IPS-20b (cell line): ENCODE measurements around the gene JADE2.
"Not testable (repeated sequence)": the region's sequence is repeated elsewhere in the genome, so short reads cannot be mapped to it uniquely, and the experiment has no call there.

Source experiments
- H3K27ac ChIP-seq: one replicate; pipeline ENCODE4 v1.5.1; 2013; ENCODE audit warnings: low read length
- H3K27me3 ChIP-seq: 2 replicates; pipeline ENCODE4 v1.6.1; 2013; ENCODE audit warnings: mild to moderate bottlenecking, low read length, inconsistent platforms; ENCODE audit not compliant: insufficient read depth
- H3K36me3 ChIP-seq: 2 replicates; pipeline ENCODE4 v1.6.1; 2013; ENCODE audit warnings: low read depth, mild to moderate bottlenecking, inconsistent platforms, low read length, moderate library complexity; ENCODE audit not compliant: insufficient read depth
- H3K4me1 ChIP-seq: 2 replicates; pipeline ENCODE4 v1.6.1; 2013; ENCODE audit warnings: mild to moderate bottlenecking, control low read depth, inconsistent platforms, low read length, moderate library complexity; ENCODE audit not compliant: insufficient read depth
- H3K4me3 ChIP-seq: 2 replicates; pipeline ENCODE4 v1.5.1; 2013; ENCODE audit warnings: mild to moderate bottlenecking, low read length, inconsistent platforms
- H3K9ac ChIP-seq: 2 replicates; pipeline ENCODE4 v1.6.1; 2013; ENCODE audit warnings: low read depth, mild to moderate bottlenecking, inconsistent platforms, low read length, moderate library complexity
- H3K9me3 ChIP-seq: 2 replicates; pipeline ENCODE4 v1.6.1; 2013; ENCODE audit warnings: mild to moderate bottlenecking, low read depth, low read length, inconsistent platforms; ENCODE audit not compliant: insufficient read depth

Gene JADE2

DNA sequence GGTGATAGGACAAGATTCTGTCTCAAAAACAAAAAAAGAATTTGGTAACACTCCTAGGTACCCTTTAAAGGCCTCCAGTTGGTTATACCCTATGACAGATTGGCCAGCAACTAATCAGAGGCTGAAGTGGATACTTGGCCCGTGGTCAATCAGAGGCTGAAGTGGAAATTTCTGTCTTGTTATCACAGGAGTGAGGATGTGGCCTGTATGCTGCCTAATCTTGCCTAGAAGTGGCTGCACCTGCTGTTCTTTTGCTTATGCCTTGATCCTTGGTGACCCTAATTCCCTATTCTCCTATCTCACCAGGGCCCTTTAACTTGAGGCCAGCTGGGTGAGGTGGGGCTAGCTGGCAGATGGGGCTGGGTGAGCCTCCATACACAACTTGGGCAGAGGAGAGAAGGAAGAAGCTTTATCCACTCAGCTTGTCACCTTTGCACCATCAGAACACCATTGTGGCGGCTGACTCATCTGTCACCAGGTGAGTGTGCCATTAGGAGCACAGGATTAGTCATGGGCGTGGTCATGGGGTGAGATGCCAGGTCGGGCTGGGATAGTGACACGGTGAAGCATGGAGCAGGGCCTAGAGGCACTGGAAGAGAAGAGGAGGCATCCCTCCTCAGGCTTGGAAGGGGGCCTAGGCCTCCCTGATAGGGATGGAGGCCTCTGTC, 65.7 kb downstream of the JADE2 start:
- Histone ChIP-seq H3K27ac (no peak overlapping the region), H3K36me3 (no peaks in the 10 kb centered on the region), H3K4me1 (peaks cover 33% of the 10 kb centered on the region), H3K4me3 (no peak overlapping the region), H3K27me3 (no peaks in the 10 kb centered on the region), H3K9ac (no peak overlapping the region; the same call in 1 of the 2 replicates), H3K9me3 (no peaks in the 10 kb centered on the region)

DNA sequence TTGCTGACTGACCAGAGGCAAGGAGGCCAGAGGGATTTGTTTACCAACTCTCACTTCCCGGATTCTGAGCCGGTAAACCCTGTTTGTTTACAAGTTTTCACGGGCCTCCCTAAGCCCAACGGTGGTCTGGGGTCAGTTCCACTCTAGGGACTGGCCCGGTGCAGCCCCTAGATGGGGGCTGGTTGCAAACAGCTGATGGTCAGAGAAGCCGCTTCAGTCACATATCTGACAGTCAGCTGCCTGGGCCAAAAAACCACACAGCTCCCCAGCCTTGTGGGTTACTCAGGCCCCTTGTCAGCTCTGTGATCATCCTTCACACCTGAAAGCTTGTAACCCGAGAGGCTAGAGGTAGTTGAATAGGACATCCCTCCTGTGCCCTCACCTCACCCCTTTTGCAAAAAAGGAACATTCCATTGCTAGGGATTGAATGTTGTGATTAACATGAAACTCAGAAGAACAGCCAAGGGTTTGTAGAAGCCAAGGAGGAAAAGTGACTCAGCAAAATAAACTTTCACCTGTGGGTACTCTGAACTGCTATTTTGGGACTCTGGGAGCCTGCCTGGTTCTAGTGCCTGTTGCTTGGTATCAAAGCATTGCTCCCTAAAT, 66.8 kb downstream of the JADE2 start:
- H3K4me1 ChIP-seq: peaks cover 30% of the 10 kb centered on the region
- peak overlapping the region; percentile 55 for H3K9ac ChIP-seq
- H3K4me3 ChIP-seq: peak overlapping the region; percentile 39; the same call in 1 of the 2 replicates
- H3K27ac ChIP-seq: peak overlapping the region; percentile 55
- H3K36me3 ChIP-seq: no peaks in the 10 kb centered on the region
- no peaks in the 10 kb centered on the region for H3K27me3 ChIP-seq
- H3K9me3 ChIP-seq: no peaks in the 10 kb centered on the region

- H3K36me3 ChIP-seq: no peaks in the 10 kb centered on the region
- no peak overlapping the region for H3K27ac ChIP-seq
Measured at GRCh38 chr5:134594336-134594735, 68.9 kb downstream of the JADE2 start.

DNA sequence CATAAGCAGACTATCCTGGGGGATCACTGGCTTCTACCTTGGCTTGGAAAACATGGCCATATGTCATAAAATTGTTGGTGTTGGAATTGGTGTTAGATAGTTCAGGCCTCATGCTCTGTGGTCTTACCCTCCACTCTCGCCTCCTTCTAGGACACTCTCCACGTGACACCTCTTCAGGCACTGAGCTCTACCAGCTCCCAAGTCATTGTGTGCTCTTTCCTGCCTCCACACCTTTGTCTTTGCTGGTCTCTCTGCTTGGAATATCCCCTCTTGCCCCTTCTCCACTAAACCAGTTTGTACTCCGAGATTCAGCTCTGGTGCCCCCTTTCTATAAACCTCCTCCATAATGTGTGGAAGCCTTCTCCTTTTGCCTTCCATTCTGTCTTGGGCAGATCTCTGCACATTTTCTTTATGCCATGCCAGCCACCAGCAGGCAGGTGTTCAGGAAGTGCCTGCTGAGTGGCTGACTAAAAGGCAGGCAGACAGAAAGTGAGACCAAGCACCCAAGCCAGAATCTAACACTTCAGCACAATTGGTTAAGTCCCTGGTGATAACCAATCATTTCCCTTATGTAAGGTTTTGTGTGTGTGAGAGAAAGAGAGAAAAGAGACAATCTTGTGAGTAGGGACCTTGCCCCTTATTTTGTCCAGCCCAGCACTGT, 69.5 kb downstream of the JADE2 start:
- peaks cover 30% of the 10 kb centered on the region for H3K4me1 ChIP-seq
- H3K27me3 ChIP-seq: no peaks in the 10 kb centered on the region
- H3K27ac ChIP-seq: no peak overlapping the region
- H3K36me3 ChIP-seq: no peaks in the 10 kb centered on the region
- H3K9me3 ChIP-seq: no peaks in the 10 kb centered on the region
- H3K9ac ChIP-seq: no peak overlapping the region
- H3K4me3 ChIP-seq: no peak overlapping the region

More at GRCh38 chr5:134594336-134594735, 68.9 kb downstream of the JADE2 start:
- H3K9me3 ChIP-seq: no peaks in the 10 kb centered on the region
- H3K27me3 ChIP-seq: no peaks in the 10 kb centered on the region
- H3K9ac ChIP-seq: no peak overlapping the region
- H3K4me1 ChIP-seq: peaks cover 30% of the 10 kb centered on the region
- H3K4me3 ChIP-seq: no peak overlapping the region

DNA sequence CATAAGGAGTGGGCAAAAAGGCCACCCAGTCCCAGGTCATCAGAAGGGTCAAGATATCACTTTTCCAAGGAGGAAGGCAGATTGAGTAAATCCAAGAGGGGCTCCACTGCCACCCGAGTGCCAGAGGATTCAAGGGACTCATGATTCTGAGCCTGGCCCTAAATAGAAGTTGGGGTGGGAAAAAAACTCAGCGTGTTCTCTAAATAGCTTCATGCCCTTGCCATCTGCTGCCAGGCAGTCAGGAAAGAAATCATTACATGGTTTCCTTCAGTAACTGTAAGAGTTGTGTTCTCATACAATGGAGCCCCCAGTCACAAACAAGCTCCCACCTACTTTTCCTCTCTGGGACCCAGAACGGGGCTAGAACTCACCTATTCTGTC, 70.0 kb downstream of the JADE2 start:
- Histone ChIP-seq H3K27ac (no peak overlapping the region), H3K4me3 (no peak overlapping the region), H3K9me3 (no peaks in the 10 kb centered on the region), H3K36me3 (no peaks in the 10 kb centered on the region), H3K4me1 (peaks cover 30% of the 10 kb centered on the region), H3K9ac (no peak overlapping the region), H3K27me3 (no peaks in the 10 kb centered on the region)

DNA sequence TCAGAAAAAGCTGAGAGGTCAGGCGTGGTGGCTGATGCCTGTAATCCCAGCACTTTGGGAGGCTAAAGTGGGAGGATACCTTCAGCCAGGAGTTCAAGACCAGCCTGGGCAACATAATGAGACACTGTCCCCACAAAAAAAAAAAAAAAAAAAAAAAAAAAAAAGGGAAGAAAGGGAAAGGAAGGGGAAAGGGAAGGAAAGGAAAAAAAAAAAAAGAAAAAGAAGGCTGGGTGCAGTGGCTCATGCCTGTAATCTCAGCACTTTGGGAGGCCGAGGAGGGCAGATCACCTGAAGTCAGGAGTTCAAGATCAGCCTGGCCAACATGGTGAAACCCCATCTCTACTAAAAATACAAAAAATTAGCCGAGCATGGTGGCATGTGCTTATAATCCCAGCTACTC, 74.3 kb downstream of the JADE2 start:
- H3K27ac ChIP-seq, H3K9ac ChIP-seq, H3K27me3 ChIP-seq, H3K4me1 ChIP-seq, H3K9me3 ChIP-seq, H3K4me3 ChIP-seq: not testable (repeated sequence)
- H3K36me3 ChIP-seq: peaks cover 10% of the 10 kb centered on the region; the same call in 1 of the 2 replicates

DNA sequence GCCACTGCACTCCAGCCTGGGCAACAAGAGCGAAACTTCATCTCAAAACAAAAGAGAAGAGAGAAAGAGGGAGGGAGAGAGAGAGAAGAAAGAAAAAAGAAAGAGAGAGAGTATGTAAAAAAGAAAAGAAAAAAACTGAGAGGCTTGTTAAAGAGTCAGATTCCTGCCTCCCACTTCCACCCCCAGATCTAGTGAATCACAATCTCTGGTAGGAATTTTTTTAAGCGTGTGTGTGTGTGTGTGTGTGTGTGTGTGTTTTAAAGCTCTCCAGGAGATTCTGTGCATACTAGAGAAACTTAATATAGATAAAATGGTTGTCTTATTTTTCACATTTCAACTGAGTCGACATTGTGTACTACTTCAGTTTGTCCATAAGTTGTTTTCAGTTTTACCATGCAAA, 75.1 kb downstream of the JADE2 start:
- Histone ChIP-seq H3K36me3 (peaks cover 18% of the 10 kb centered on the region; the same call in 1 of the 2 replicates), H3K4me3 (no peak overlapping the region), H3K27me3 (no peaks in the 10 kb centered on the region), H3K27ac (no peak overlapping the region), H3K4me1 (no peaks in the 10 kb centered on the region), H3K9ac (no peak overlapping the region), H3K9me3 (no peaks in the 10 kb centered on the region)

DNA sequence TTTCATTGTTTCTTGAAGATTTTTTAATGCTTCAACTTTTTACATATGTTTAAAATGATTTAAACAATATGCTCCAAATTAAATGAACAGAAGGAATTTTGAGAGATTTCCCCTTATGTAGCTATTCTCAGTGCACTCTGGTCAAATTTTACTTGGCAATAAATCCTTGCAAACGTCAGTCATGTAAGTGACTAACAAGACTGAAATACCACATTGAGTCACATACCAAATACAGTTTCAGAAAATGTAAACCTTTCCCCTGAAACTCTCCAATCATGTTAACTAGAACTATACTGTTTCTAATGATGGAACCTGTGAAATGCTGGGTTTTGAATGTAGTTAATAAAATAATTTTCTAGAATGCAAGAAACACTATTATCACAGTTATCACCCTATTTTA, 77.6 kb downstream of the JADE2 start:
- Histone ChIP-seq H3K9ac (no peak overlapping the region), H3K36me3 (peaks cover 39% of the 10 kb centered on the region), H3K4me3 (no peak overlapping the region), H3K27me3 (no peaks in the 10 kb centered on the region), H3K27ac (no peak overlapping the region), H3K4me1 (no peaks in the 10 kb centered on the region), H3K9me3 (no peaks in the 10 kb centered on the region)

DNA sequence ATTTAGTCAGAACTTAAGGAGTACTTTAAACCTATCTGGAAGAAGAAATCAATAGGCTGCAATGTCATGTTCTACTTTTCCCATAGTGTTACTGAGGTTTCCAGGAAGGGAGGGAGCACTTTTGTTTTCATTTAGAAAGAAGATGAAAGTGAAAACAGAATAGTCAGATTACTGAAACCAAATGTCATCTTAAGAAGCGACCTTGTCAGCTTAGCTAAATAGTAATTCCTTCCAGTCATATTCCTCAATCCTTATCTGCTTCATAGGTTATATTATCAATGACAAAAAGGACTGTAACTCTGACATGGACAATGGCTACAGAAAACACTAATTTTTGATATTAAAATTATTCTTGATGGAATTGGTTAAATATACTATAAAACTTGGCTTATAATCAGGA, 79.4 kb downstream of the JADE2 start:
- H3K27ac ChIP-seq: no peak overlapping the region
- no peak overlapping the region for H3K9ac ChIP-seq
- H3K4me1 ChIP-seq: no peaks in the 10 kb centered on the region
- no peaks in the 10 kb centered on the region for H3K9me3 ChIP-seq
- H3K36me3 ChIP-seq: peaks cover 55% of the 10 kb centered on the region
- H3K27me3 ChIP-seq: no peaks in the 10 kb centered on the region
- no peak overlapping the region for H3K4me3 ChIP-seq

DNA sequence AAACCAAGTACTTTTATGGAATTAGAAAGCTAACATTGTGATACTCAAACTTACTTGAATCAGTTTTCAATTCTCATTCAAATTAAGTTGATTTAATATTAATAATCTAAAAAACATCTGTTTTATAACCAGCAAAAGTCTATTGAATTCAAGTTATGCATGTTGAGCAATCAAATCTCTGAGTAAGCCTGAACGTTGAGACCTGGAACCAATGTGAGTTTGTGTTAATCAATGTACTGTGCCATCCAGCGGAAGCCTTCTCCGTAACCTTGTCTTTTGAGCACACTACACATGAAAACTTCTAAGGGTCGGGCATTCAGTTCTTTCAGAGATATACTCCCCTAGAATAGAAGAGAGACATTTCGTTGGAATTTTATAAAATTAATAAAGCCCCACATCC, 81.3 kb downstream of the JADE2 start:
- no peak overlapping the region for H3K27ac ChIP-seq
- no peak overlapping the region for H3K9ac ChIP-seq
- no peaks in the 10 kb centered on the region for H3K4me1 ChIP-seq
- H3K4me3 ChIP-seq: no peak overlapping the region
- no peaks in the 10 kb centered on the region for H3K27me3 ChIP-seq
- H3K9me3 ChIP-seq: no peaks in the 10 kb centered on the region
- H3K36me3 ChIP-seq: peaks cover 66% of the 10 kb centered on the region

DNA sequence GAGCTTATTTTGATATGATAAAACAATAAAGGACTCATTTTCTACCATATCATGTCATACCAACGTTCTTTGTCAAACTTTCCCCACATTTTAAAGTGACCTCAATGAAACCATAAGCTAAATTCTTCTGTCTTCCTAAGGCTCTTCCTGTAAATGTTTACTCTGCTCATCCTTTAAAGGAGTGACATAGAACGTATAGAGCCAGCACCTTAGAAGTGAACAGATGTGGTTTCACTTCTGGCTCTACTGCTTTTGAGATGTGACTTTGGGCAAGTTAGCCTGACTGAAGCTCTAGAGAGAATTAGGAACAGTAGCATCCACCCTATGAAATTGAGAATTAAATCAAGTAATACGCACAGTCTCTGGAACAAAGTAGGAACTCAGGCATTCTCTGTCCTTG, 83.1 kb downstream of the JADE2 start:
- Histone ChIP-seq H3K27ac (no peak overlapping the region), H3K9me3 (no peaks in the 10 kb centered on the region), H3K4me1 (no peaks in the 10 kb centered on the region), H3K27me3 (no peaks in the 10 kb centered on the region), H3K36me3 (peaks cover 72% of the 10 kb centered on the region), H3K4me3 (no peak overlapping the region), H3K9ac (no peak overlapping the region)
